ENCODE data around the gene ATG13.
"Not testable (repeated sequence)": the region's sequence is repeated elsewhere in the genome, so short reads cannot be mapped to it uniquely, and the experiment has no call there.

ATG13 gene

GRCh38 chr11:46617134-46617971 lies at the start of gene ATG13, which contains the start of gene HARBI1:
Gene ATG13, plus strand, starts transcription at chr11:46617553. Its CDS starts 26,739 bp downstream, at chr11:46644292.
Gene HARBI1, minus strand, starts transcription at chr11:46617227. Its CDS starts 990 bp downstream, at chr11:46616237.
- DNase-seq (ENCODE audit: low read depth, low spot score): peak; percentile 79

DNA sequence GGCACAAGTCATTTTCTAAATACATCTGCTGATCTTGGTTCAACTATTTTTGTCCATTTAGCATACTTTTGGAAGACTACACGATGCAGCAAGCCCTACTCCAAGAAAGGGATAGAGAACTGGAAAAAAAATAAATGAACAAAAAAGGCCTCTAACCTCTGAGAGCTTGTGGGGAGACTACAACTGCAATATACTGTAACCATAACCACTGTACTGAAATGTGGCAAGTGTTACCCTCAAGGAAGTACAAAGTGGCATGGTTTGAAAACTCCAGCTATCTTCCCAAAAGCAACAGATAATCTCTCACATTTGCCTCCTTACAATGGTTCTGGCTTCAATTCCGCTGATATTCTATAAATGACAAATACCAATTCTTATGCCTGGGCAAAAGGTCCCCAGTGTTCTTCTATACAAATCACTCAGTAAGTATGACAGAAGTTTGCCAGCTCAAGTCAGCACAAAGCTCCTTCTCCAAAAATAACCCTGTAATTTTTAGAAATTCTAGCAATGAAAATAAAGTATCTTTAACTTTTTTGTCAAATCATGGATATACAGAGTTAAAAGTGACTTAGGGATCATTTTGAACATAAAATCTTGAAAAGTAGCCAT lies 46.5 kb upstream of the ATG13 start:
- DNase-seq (ENCODE audit: low read depth, low spot score): no peak

DNA sequence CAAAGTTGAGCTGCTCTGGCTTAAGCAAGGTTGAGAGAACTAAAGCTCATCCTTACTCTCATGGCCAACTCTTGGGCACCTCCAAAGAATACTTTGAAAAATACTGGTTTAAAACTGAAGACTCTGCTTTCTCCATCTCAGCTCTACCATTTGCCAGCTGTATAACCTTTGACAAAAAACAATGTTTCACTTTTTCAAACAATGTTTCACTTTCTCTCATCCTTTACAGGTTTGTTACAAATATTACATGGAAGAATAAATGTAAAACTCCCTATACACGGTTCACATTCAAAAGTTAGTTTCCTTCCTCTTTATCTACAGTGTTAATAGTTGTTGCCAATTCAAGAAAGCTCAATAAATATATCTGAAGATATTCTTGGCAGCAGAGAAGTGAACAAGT lies 42.7 kb upstream of the ATG13 start:
- DNase-seq (ENCODE audit: low read depth, low spot score): no peak

GRCh38 chr11:46577058-46577457 lies 40.3 kb upstream of the ATG13 start:
- DNase-seq (ENCODE audit: low read depth, low spot score): no peak

- DNase-seq (ENCODE audit: low read depth, low spot score): no peak
Observed at GRCh38 chr11:46582588-46582987, 34.8 kb upstream of the ATG13 start.

DNA sequence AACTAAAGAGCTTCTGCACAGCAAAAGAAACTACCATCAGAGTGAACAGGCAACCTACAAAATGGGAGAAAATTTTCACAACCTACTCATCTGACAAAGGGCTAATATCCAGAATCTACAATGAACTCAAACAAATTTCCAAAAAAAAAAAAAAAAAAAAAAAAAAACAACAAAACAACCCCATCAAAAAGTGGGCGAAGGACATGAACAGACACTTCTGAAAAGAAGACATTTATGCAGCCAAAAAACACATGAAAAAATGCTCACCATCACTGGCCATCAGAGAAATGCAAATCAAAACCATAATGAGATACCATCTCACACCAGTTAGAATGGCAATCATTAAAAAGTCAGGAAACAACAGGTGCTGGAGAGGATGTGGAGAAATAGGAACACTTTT lies 33.8 kb upstream of the ATG13 start:
- not testable (repeated sequence) for DNase-seq (ENCODE audit: low read depth, low spot score)

DNA sequence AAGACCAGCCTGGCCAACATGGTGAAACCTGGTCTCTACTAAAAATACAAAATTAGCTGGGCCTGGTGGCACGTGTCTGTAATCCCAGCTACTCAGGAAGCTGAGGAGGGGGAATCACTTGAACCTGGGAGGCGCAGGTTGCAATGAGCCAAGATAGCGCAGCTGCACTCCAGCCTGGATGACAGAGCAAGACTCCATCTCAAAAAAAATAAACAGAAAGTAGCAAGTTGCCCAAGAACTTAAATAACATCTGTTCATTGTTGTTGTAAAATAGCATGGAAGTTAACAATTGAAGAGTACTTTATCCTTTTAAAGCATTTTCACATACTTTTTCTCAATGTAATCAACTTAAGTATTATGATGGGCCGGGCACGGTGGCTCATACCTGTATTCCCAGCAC lies 29.2 kb upstream of the ATG13 start:
- DNase-seq (ENCODE audit: low read depth, low spot score): no peak

DNA sequence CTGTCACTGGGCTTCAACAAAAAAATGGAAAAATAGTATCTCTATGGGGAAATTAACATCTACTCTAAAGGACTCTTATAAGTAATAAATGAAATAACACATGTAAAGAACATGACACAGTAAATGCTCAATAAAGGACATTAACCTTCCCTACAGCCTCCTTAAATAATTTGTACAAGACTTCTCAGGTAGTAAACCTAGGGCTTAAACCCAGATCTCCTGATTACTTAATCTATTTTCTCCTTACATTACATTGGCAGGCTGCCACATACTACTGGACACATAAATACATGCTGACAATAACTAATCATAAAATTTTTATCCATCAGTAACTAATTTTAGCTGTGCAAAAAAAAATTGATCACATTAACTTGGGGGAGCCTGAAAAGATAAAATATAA lies 28.4 kb upstream of the ATG13 start:
- no peak for DNase-seq (ENCODE audit: low read depth, low spot score)

GRCh38 chr11:46590740-46591605 lies 26.4 kb upstream of the ATG13 start:
- DNase-seq (ENCODE audit: low read depth, low spot score): no peak

DNA sequence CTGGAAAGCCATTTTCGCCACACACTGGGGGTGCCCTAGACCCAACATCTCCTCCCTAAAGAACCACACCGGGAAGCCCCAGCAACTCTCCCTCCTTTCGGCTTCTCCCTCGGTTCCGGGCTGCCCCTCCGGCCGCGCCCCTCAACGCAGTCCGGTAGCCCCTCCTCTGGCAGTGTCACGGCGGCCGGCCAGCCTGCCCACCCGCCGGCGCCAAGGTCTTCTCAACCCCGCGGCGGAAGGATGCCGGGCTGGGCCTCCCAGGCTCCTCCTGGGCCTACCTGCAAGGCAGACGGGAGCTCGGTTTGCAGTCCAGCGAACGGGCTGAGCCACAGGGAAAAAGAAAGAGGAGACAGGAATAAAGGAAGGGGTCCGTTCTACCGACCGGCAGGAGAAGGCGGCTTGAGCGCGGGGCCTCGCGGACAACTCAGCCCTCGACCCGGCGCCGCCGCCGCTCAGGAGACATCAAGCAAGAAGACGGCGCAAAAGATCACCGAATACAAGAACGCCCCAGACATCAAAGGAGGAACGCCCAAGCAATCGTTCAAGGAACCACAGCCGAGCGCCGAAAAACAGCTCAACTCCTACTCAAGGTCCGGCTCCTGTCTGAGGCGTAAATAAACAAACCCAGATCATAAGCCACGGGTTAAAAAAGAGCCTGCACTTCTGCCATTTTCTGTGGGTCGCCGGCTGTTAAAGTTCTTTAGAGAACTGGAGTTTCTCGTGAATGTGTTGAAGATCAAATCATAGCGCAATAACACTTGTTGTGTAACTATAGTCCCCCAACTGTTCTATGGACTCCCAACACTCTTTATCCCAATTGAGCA lies 23.6 kb upstream of the ATG13 start, which contains the start of gene AMBRA1:
Gene AMBRA1 (minus strand): TSS at position 474 of the 824 bp plus-strand sequence. CDS start 45,643 bp downstream, outside the sequence.
- peak; percentile 77 for DNase-seq (ENCODE audit: low read depth, low spot score)

- no peak for DNase-seq (ENCODE audit: low read depth, low spot score)
Observed at GRCh38 chr11:46594374-46594700, 23.0 kb upstream of the ATG13 start.

- DNase-seq (ENCODE audit: low read depth, low spot score): no peak
Observed at GRCh38 chr11:46594785-46595184, 22.6 kb upstream of the ATG13 start.

- DNase-seq (ENCODE audit: low read depth, low spot score): no peak
Observed at GRCh38 chr11:46597155-46597554, 20.2 kb upstream of the ATG13 start.

- DNase-seq (ENCODE audit: low read depth, low spot score): no peak
Observed at GRCh38 chr11:46597609-46598219, 19.6 kb upstream of the ATG13 start.

DNA sequence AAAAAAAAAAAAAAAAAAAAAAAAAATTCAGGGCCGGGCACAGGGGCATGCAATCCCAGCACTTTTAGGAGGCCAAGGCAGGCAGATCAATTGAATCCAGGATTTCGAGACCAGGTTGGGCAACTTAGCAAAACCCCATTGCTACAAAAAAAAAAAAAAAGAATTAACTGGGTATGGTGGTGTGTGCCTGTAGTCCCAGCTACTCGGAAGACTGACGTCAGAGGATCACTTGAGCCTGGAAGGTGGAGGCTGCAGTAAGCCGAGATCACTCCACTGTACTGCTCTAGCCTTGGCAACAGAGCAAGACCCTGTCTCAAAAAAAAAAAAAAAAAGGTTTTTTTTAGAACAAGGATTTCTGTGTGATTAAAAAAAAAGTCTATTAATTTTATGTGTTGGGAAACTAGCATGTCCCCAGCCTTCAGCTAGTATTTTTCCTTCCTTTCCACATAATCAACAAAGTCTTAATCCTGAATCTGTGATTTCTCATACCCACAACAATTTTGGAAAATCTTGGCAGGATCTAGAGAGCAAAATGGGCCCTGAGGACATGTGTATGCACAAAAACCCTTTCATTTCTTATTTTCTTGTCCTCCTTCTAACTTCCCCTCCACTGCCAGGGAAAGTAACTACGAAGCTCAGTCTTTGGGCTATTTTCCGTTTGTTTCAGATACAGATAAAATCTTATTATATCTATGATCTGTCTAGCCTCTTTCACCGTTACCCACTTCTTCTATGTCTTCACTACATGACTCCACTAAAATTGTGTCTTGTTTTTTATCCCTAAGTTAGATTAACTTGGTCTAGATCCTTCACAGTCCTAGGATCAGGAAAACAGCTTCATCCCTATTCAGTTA lies 17.8 kb upstream of the ATG13 start:
- DNase-seq (ENCODE audit: low read depth, low spot score): no peak

DNA sequence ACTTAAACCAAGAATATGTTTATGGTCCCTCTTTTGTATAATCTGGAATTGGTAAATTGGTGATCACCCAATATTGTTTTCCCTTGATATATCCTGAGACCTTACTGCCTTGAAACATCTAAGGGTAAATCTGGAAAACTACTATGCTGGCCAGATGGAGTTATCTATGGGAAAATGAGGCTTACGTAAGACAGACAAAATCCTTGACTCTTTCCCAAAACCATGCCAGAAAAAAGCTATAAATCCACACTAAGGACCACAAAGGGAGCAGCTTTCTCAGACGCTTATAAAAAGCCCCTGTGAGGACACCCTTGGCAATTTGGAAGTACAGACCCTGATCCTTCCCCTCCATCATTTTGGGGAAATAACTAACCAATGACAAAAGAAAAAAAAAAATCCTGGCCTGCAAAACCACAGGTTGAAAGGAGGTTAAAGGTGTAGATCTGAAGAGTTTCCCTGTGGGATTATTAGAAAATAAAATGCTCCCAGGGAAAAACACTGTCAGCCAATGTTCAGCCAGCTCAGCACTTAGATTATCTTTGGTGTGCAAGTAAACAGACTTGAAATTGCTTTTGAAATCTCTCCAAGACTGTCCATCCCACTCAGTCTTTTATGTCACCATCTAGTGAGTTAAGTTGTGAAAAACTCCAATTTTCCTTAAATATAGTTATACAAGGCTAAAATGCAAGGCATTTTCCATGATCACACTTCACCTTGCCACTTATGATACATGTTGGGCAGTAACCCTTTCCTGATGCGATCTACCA lies 17.0 kb upstream of the ATG13 start:
- DNase-seq (ENCODE audit: low read depth, low spot score): no peak

DNA sequence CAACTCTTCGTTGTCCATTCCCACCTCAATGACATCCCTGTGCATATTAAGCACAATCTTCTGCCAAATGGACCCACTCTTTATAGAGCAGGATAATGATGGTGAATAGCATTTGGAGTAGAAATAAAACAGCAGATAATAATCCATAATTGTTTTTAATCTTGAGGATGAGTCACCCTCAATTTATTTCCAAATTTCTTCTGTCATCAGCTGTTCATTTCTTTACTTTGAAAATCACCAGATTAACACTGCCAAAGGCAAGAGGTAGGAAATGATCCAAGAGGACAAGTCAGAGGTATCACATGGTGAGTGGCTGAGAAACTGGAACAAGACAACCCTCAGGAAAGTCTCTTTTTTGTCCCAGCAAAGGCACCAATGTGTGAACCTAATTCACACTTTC lies 16.2 kb upstream of the ATG13 start:
- DNase-seq (ENCODE audit: low read depth, low spot score): no peak

- no peak for DNase-seq (ENCODE audit: low read depth, low spot score)
Observed at GRCh38 chr11:46603704-46604308, 13.5 kb upstream of the ATG13 start.

DNA sequence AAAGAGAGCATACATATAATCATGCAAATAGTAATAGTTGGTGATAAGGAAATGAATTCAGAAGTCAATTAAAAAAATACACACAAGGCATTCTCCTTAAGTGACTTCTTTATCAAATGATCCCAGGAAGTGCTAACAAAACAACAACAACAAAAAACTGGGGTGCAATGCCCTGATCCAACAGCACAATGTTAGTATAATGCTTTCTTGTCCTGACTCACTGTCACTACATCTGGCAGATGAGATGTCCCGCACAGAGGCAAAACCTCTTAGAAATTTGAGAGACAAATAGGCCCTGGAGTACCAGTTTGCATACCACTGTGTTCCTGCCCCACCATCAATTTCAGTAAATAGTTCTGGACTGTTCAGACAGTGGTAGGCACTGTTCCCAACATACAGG lies 12.6 kb upstream of the ATG13 start:
- DNase-seq (ENCODE audit: low read depth, low spot score): no peak

All from brain pericyte (primary cell).